ENCODE measurements around the gene GLRA3.

- TF ChIP-seq POLR2AphosphoS5 (IDR thresholded peaks at IDR 0.05; ENCODE audit: low read depth, low read length) (no peak), POLR2A (IDR thresholded peaks at IDR 0.05; ENCODE audit: low read depth, low read length) (no peak), TAF1 (IDR thresholded peaks at IDR 0.05; ENCODE audit: borderline replicate concordance, low read depth, low read length) (no peak)
Observed at GRCh38 chr4:174697202-174697601, 131.8 kb downstream of the GLRA3 start.

Measured in GM12892 (cell line).